Mammary epithelial cell (primary cell): ENCODE data around the gene AFAP1.

Experiments
- CTCF ChIP-seq, 2 donors: IDR thresholded peaks in 1 of 2; conservative IDR thresholded peaks in 1 of 2; 2 replicates each; pipeline ENCODE4 v1.5.1; 2011 to 2012; ENCODE audit warnings: inconsistent platforms in 2 of 2, low read length in 2 of 2, mild to moderate bottlenecking in 2 of 2, control low read depth in 1 of 2, low read depth in 1 of 2; ENCODE audit not compliant: insufficient read depth in 1 of 2; ENCODE audit errors: extremely low read depth in 1 of 2
- EZH2 ChIP-seq: IDR thresholded peaks from 2 replicates; pipeline ENCODE4 v1.6.1; 2012; ENCODE audit warnings: low read length, inconsistent platforms, borderline replicate concordance

GRCh38 chr4:7799736-7800135, 139.9 kb downstream of the AFAP1 start:
- TF ChIP-seq CTCF (conservative IDR thresholded peaks at IDR 0.05 in 1 of 2, IDR thresholded peaks at IDR 0.05 in 1 of 2; ENCODE audit: extremely low read depth in 1 of 2, insufficient read depth in 1 of 2, low read depth in 1 of 2, low read length in 2 of 2) (no peak), EZH2 (no peak)
